A673 (cell line): ENCODE results near the gene ASAP3. TPM values are rescaled to one million over a fixed set of nuclear protein-coding genes. Genes with fewer than 3 reads are reported as not detected.

Experiments used
- BruUV-seq: library from RNA; stranded (reverse); fragments of 400-500 nt; replicated peaks from 2 replicates; lab custom pipeline; 2021; lab: Mats Ljungman, UMichigan
- CTCF ChIA-PET: fragments of 300-600 bp; sonication (Branson Sonifier 250); formaldehyde crosslinking; loops from one replicate; lab custom pipeline; 2022; ENCODE audit warnings: antibody characterized with exemption; lab: Charles Lee
- POLR2A ChIA-PET: fragments of 300-600 bp; sonication (Branson Sonifier 250); formaldehyde crosslinking; loops from one replicate; lab custom pipeline; 2022; ENCODE audit warnings: antibody characterized with exemption; ENCODE audit not compliant: low non-redundant PET; lab: Charles Lee
- DNase-seq: peaks from one replicate; pipeline ENCODE4 v3.0.0-alpha.2; 2015; ENCODE audit warnings: low spot score
- H3K27ac ChIP-seq: fragments of 200-600 bp; sonication (generic); 2 replicates; pipeline ENCODE4 v1.5.1; 2016; ENCODE audit warnings: mixed run types, low read depth, mild to moderate bottlenecking, mixed read lengths, antibody characterized with exemption, low read length; ENCODE audit not compliant: poor library complexity, severe bottlenecking
- H3K27me3 ChIP-seq: fragments of 200-600 bp; sonication (generic); replicated peaks from 2 replicates; pipeline ENCODE4 v1.6.1; 2017; ENCODE audit warnings: mixed run types, low read depth, mild to moderate bottlenecking, mixed read lengths, antibody characterized with exemption, low read length; ENCODE audit not compliant: insufficient read depth, poor library complexity
- H3K36me3 ChIP-seq: fragments of 200-600 bp; sonication (generic); 2 replicates; pipeline ENCODE4 v1.6.1; 2016; ENCODE audit warnings: mixed run types, mild to moderate bottlenecking, mixed read lengths, antibody characterized with exemption, low read length; ENCODE audit not compliant: insufficient read depth, poor library complexity, severe bottlenecking
- H3K4me1 ChIP-seq: fragments of 200-600 bp; sonication (generic); 2 replicates; pipeline ENCODE4 v1.6.1; 2017; ENCODE audit warnings: mixed run types, mild to moderate bottlenecking, mixed read lengths, antibody characterized with exemption, low read length; ENCODE audit not compliant: insufficient read depth, poor library complexity, severe bottlenecking
- H3K4me3 ChIP-seq: fragments of 200-600 bp; sonication (generic); 2 replicates; pipeline ENCODE4 v1.5.1; 2016; ENCODE audit warnings: low read depth, mixed run types, mild to moderate bottlenecking, mixed read lengths, low read length; ENCODE audit not compliant: poor library complexity, severe bottlenecking
- H3K9me3 ChIP-seq: fragments of 200-600 bp; sonication (generic); 2 replicates; pipeline ENCODE4 v1.6.1; 2016; ENCODE audit warnings: mixed run types, low read depth, mild to moderate bottlenecking, mixed read lengths, antibody characterized with exemption, low read length; ENCODE audit not compliant: poor library complexity, severe bottlenecking
- CTCF ChIP-seq: fragments of 300-800, 200-600 bp; sonication (generic); conservative IDR thresholded peaks from 2 replicates; pipeline ENCODE4 v1.5.1; 2017; ENCODE audit warnings: low read depth, mild to moderate bottlenecking, antibody characterized with exemption, low read length, moderate library complexity, mixed read lengths
- EZH2 ChIP-seq: fragments of 200-600 bp; sonication (generic); IDR thresholded peaks from 2 replicates; pipeline ENCODE4 v1.6.1; 2017; ENCODE audit warnings: borderline replicate concordance, low read depth, mild to moderate bottlenecking, mixed read lengths, antibody characterized with exemption, low read length; ENCODE audit not compliant: poor library complexity, severe bottlenecking
- intact Hi-C: fragments of 100-400 bp; cut with micrococcal nuclease; formaldehyde crosslinking; loops from one replicate; pipeline ENCODE4 v1.10.0; 2022; ENCODE audit not compliant: unreplicated experiment
- total RNA-seq: library from RNA; stranded (reverse); gene quantifications from 2 replicates; pipeline ENCODE4 v1.2.3, GENCODE V29; 2021

ASAP3 gene
- total RNA-seq, 1 experiment from 2014 or later = 7.8 TPM

- ChIA-PET POLR2A (interaction anchor here (0.5 to 0.6 kb wide), 3 partner anchors 15 to 60 kb away, joined by 3 to 14 read pairs (median 8); partner anchors contain the start of gene HNRNPR), CTCF (interaction anchor here (0.6 to 1.2 kb wide), 17 partner anchors 8 to 305 kb away, joined by 3 to 9 read pairs (median 3); partner anchors contain the start of genes HNRNPR, HTR1D and ZNF436)
- intact Hi-C loops = loop anchor here (5.0 to 10.0 kb wide), 3 partner anchors 89 to 427 kb away; no protein-coding TSS in a partner anchor
- H3K9me3 ChIP-seq = no peaks in the 10 kb centered on the region
- H3K36me3 ChIP-seq = no peaks in the 10 kb centered on the region
- DNase-seq = peak; percentile 97
- H3K27ac ChIP-seq = peak overlapping the region; percentile 7
- H3K4me1 ChIP-seq = peaks cover 27% of the 10 kb centered on the region
- TF ChIP-seq EZH2 (no peak), CTCF (peak; percentile 97)
- no TSS peak for BruUV-seq
- no peaks in the 10 kb centered on the region for H3K27me3 ChIP-seq
- no peak overlapping the region for H3K4me3 ChIP-seq
These were observed 80.1 kb downstream of the ASAP3 start for GRCh38 chr1:23403735-23404486.

- Histone ChIP-seq H3K9me3 (no peaks in the 10 kb centered on the region), H3K4me3 (no peak overlapping the region), H3K36me3 (no peaks in the 10 kb centered on the region), H3K4me1 (peaks cover 27% of the 10 kb centered on the region), H3K27ac (peak overlapping the region; percentile 7), H3K27me3 (no peaks in the 10 kb centered on the region)
- no TSS peak for BruUV-seq
- ChIA-PET CTCF (interaction anchor here (0.6 to 1.2 kb wide), 16 partner anchors 8 to 304 kb away, joined by 3 to 9 read pairs (median 3); partner anchors contain the start of genes HNRNPR, HTR1D and ZNF436), POLR2A (interaction anchor here (0.5 kb wide), 1 partner anchor 59 kb away, joined by 14 read pairs; the partner anchor contains the start of gene HNRNPR)
- no peak for DNase-seq
- intact Hi-C loops = loop anchor here (5.0 to 10.0 kb wide), 3 partner anchors 89 to 426 kb away; no protein-coding TSS in a partner anchor
- no peak for TF ChIP-seq EZH2
- no peak for TF ChIP-seq CTCF
These were observed 80.6 kb downstream of the ASAP3 start for GRCh38 chr1:23403355-23403734.

- H3K4me1 ChIP-seq = peaks cover 27% of the 10 kb centered on the region
- H3K27ac ChIP-seq = peak overlapping the region; percentile 7
- no peaks in the 10 kb centered on the region for H3K36me3 ChIP-seq
- ChIA-PET CTCF (interaction anchor here (0.6 to 1.2 kb wide), 4 partner anchors 16 to 304 kb away, joined by 3 to 9 read pairs (median 5); no protein-coding TSS in a partner anchor), POLR2A (no interaction called here)
- H3K27me3 ChIP-seq = no peaks in the 10 kb centered on the region
- BruUV-seq = no TSS peak
- H3K9me3 ChIP-seq = no peaks in the 10 kb centered on the region
- intact Hi-C loops = loop anchor here (5.0 to 10.0 kb wide), 3 partner anchors 88 to 426 kb away; no protein-coding TSS in a partner anchor
- TF ChIP-seq CTCF (no peak), EZH2 (no peak)
- no peak overlapping the region for H3K4me3 ChIP-seq
- peak; percentile 42 for DNase-seq
These were observed 81.0 kb downstream of the ASAP3 start for GRCh38 chr1:23403038-23403336.
